Stimulated activated CD4-positive, alpha-beta T cell treated with anti-CD3 and anti-CD28 coated beads, Interleukin-12 subunit alpha, Interleukin-12 subunit beta, amount 100 ng/mL, for 4 hours (primary cell): ENCODE data around the gene TMIGD3.

ENCODE experiments used
- DNase-seq: peaks from one replicate; pipeline ENCODE4 v3.0.0-alpha.2; 2020

Gene TMIGD3

DNA sequence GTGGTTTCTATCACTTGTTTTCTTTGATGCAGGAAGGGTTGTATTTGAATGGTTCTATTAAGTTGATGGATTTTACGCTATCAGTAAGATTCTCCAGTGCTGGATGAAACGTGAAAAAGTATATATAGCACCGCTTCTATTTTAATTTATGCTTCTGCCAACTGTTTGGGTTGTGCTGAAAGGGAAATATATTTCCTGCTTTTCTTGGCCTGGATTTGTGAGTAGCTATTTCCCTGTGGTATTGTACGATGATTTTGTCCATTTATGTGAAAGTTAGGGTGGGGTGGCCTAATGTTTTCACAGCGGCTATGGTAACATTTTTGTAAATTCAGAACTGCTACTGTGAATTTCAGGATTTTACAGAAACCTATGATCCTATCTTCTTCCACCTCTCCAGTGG is 29.3 kb downstream of the TMIGD3 start:
- no peak for DNase-seq

DNA sequence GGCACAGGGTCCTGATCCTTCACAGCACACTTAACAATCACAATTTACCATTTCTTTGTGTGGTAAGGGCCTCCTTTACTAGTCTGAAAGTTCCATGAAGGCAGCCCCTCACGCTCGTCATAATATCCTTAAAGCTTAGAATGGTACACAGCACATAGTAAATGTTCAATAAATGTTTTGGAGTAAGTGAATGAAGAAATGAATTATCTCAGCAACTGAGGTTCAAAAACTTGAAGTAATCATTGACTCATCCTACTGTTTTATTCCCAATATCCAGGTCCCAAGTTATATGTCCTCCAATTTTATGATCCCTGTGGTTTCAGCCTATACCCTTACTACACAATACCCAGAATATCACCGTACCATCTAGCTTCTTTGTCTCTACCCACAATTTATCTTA is 31.9 kb downstream of the TMIGD3 start:
- DNase-seq, result no peak

DNA sequence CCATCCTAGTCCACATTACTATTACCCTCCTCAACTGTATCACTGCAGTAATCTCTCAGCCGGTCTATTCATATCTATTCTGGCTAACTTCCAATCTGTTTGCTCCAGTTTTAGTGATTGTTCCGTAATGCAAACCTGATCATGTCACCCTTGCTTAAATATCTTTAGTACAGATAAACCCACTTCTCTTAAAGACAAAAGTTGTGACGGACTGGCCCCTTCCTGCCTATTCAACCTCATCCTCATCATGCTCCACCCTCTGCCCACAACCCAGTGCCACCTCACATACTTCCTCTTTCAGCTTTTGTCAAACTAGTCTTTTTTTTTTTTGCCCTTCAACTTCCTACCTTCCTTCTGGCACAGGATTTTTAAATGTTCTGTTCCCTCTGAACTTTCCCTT is 32.4 kb downstream of the TMIGD3 start:
- peak; percentile 38 for DNase-seq

DNA sequence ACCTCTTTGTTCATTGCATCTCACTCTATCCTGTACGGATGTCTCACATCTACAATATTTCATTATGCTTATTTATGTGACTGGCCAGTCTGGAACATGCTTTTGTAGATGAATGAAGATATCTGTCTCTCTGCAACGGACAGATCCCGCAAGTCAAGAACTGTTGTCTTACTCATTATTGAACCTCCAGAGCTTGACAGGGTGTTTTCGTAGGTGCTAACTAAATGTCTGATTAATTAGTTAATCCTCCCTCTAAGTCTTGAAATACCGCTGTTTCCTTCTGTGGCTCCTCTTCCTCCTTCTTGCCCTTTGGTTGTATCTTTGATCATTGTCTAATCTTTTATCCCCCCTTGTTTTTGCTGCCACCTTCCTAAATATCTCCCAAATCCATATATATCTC is 32.8 kb downstream of the TMIGD3 start:
- DNase-seq, result no peak

DNA sequence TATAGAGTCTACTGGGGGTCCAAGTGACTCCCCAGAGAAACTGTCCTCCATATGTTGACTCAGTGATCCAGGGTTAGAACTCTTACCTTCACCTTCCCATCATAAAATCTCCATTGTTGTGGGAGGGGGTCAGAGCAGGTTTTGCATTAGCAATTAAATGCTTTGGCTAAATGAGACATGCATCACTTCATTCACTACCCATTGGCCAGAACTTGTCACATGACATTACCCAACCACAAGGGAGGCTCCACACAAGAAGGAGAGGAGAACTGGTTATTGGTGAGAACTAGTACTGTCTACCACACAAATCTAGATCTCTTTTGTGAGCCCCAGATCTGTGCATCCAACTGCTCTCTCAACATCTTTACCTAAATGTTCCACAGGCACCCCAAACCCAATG is 33.9 kb downstream of the TMIGD3 start:
- DNase-seq, result no peak

DNA sequence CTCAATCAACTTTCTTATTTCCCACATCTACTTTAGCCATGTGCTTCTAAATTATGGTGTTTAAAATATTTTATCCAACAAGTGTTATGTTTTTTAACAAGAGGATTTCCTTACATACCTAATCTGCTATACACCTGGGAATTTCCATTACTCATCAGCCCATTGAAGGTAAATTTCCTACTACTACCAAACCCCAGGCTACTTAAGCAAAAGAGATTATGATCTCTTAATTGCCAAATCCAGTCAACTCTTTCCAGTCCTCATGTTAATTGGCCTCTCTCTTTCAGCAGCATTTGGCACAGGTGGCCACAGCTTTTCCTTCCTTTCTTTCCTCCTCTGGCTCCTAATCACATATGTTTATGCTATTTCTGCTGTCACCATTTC is 34.7 kb downstream of the TMIGD3 start:
- DNase-seq, result no peak

DNA sequence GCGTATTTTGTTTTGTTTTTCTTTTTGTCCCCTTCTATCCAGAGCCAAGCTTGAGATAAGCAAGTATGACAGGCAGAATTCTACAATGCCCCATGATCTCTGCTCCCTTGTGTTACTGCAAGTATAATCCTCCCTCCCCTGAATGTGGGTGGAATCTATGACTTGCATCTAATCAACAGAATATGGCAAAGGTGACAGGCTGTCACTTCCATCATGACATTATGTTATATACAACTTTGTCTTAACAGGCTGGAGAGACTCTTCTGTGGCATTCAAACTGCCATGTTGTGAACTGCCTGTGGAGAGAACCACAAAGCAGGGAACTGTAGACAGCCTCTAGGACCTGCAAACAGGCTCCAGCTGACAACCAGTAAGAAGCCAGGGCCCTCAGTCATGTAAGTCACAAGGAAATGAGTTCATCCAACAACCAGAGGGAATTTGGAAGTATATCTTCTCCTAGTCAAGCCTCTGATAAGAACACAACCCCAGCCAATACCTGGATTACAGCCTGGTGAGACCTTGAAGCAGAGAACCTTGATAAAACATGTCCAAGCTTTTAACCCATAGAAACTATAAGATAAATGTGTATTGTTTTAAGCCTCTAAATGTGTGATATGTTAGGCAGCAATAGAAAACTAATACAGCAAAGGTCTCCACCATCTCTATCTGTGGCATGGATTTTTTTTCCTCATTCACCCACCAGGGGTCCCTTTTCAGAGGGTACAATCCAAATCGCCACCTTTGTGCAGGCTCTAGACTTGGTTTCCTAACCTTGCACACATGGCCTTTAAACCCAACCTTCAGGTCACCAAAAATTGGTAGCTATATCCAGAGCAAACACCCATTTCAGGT is 35.3 kb downstream of the TMIGD3 start:
- DNase-seq, result no peak

DNA sequence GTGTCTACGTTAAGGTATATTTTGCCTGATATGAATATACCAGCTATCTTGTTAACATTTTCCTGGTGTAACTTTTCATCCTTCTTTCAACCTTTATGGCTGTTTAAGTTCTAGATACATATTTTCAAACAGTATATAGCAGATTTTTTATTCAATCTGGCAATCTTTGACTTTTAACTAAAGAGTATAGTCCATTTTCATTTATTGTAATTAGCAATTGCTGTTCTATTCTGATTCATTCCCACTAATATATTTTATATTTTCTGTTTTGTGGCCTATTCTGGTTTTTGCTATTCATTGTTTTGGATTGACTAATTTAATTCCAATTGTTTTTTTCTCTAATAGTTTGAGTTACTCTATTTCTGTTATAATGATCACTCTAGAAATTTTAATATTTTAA is 37.0 kb downstream of the TMIGD3 start:
- DNase-seq, result no peak

DNA sequence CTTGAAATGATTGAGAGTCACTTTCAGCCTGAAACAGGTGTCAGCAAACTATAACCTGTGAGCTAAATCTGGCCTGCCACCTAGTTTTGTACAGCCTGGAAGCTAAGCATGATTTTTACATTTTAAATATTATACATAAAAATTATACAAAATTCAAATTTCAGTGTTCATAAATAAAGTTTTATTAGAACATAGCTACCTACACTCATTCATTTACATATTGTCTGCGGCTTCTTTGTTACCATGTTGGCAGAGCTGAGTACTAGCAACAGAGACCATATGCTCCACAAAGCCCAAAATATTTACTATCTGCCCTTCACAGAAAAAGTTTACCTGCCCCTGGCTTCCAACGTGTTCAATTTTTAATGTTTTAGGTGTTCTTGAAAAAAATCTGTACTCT is 37.7 kb downstream of the TMIGD3 start:
- no peak for DNase-seq

DNA sequence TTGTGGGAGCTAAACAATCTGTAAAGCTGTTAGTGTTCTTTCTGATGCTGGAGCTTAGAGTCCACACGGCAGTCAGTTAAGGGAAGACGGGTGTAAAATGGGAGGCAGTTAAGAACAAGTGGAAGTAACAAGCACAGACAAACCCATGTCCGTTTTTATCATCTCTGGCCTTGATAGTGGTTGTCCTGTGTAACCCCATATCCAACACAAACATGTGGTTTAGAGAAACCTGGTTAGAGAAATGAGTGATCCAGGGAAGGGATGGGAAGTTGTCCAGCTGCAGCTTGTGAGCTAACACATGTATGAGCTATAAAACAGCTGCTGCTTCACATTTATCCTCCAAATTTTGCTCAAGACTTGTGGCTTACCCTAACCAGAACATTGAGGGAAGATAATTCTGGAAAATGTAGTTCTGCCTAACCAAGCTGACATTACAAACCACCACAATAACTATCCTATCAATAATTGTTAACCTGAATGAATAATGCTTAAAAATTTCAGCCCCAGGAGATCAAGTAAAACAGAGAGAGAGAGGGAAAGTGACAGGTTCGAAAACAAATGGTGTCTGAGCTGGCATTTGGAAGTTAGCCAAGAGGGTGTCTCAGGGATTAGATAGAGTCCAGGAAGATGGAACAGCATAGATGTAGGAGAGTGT is 40.3 kb downstream of the TMIGD3 start:
- DNase-seq, result no peak

DNA sequence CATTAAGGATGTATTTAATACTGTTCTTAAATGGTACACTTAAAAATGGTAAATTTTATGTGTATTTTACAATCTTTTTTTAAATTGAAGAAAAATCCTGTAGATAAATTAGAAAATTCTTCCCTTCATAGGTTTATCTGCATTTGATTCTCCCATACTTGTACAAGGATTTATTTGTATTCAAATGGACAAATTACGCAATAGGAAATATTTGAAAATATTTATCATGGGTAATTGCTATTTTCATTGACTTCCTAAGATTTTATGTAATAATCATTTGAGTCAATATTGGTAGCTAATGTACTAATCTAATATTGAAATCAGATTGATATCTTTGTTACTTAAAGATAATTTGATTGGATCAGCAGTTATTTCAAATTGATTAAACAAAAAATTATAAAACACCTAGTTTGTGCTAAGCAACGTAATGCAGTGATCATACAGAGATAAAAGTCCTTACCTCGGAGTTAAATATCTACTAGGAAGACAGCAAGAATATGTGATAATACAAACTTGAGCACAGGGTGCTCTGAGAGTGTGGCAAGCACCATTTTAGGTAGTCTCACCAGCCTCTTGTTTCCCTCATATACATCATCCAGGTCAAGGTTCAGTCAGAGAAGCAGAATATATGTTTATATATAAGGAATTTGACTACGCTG is 40.9 kb downstream of the TMIGD3 start:
- no peak for DNase-seq

DNA sequence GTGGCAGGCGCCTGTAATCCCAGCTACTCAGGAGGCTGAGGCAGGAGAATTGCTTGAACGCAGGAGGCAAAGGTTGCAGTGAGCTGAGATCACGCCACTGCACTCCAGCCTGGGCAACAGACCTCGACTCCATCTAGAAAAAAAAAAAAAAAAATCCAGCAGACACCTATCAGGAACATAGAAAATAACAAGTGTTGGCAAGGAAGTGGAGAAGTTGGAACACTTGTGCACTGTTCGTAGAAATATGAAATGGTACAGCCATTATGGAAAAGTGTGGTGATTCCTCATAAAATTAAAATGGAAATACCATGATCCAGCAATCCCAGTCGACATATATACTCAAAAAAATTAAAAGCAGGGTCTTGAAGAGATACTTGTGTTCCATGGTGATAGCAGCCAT is 41.7 kb downstream of the TMIGD3 start:
- DNase-seq, result no peak

DNA sequence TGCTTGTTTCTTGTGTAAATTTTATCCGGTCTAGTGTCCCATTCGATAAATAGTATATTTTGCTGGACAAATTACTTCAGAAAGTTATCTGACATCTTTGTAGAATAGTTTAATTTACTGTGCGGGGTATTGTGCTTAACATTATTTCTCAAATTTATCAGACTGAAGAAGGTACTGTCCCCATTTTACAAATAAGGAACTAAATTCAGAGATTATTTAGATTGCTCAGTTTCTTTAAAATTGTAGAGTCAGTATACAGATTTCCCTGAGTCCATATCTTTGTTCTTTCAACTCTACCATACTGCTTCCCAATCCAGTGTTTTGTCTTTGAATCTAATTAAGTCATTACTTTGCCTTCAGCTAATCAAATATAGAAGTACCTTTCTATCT is 47.8 kb downstream of the TMIGD3 start:
- no peak for DNase-seq

DNA sequence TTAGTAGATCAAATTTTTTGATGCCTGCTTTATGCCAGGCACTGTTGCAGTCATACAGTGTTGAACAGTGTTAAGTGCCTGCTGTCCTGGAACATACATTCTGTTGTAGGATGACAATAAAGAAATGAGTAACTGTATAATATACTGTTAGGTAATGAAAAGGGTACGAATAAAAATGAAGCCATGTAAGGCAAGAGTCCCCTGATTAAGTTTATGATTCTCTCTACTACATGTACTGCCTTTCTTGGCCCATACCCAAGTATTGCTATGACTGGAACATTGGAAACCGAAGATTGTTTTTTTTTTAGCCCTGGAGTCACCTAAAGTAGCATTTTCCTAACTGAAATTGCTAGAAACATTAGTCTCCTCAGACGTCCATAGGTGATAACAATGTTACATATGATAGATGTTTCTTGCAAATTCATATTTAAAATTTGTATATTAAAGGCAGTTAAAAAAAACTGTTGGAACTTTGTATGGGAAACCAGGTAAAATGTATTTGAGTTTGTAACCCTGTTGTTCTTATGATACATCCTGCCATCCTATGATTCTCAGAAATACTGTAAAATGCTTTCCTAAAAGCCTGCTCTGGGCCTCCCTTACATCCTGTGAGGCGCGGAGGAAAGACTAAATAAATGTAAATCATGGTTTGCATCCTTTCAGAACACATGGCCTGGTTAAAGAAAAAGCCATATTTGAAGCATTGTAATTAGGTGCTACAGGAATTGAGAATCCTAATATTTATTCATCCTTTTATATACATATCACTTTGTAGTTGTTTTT is 48.4 kb downstream of the TMIGD3 start:
- no peak for DNase-seq

DNA sequence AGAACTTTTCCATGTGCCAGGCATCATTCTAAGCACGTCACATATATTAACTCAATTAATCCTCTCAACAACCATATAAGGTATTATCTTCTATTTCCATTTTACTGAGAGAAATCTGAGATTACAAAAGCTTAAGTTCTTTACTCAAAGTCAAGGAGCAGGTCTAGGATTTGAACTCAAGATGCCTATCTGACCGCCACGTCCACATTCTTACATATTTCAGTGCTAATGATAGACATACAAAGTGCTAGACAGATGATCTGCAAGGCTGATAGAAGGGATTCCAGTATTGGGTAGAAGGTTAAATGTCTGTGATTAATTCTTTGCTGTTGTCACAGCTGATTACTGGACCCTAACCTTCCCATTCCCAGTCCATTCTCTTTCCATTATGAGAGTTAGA is 49.7 kb downstream of the TMIGD3 start:
- DNase-seq, result no peak

DNA sequence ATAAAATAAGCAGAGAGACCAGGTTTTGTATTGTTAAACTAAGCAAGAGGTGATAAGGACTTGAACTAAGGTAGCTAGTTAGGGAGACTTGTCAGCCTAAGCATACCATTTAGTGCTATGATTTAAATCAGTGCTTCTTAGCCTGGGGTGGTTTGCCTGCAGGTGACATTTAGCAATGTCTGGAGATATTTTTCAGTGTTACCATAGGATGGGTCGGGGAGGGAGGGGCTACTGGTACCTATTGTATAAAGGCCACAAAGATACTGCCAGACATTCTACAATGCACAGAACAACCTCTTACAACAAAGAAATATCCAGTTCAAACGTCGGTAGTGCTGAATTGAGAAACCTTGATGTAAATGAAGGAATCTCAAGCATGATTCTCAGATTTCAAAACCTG is 50.9 kb downstream of the TMIGD3 start:
- DNase-seq, result no peak

DNA sequence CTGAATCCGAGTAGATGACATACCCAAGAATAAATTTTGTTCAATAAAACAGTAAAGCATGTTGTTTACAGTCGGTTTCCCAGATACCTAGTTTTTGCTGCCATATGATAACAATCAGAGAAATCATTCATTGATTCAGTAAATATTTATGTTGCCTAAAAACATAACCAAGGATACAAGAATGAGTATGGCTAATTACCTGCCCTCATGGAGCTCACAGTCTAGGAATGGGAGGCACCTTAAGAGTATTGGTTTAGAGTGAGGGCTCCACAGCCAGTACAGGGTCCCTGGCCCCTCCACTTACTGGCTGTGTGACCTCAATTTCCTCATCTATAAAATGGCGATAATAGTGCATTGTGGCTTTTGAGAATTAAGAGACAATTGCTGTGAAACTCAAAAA is 53.2 kb downstream of the TMIGD3 start:
- no peak for DNase-seq

DNA sequence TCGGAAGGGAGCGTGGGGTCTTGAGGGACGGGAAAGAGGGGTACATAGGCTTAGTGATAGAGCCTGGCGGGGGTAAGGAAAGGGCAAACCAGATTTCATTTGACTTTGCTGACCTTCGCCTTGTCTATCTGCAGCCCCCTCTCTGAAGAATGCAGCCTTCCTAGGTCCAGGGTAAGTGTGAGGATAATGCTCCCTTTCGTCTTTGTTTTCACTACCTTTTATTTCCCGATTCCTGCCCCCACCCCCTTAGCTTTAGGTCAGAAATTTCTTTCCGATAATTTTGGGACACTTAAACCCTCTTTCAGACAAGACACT is 53.8 kb downstream of the TMIGD3 start:
- DNase-seq, result no peak

DNA sequence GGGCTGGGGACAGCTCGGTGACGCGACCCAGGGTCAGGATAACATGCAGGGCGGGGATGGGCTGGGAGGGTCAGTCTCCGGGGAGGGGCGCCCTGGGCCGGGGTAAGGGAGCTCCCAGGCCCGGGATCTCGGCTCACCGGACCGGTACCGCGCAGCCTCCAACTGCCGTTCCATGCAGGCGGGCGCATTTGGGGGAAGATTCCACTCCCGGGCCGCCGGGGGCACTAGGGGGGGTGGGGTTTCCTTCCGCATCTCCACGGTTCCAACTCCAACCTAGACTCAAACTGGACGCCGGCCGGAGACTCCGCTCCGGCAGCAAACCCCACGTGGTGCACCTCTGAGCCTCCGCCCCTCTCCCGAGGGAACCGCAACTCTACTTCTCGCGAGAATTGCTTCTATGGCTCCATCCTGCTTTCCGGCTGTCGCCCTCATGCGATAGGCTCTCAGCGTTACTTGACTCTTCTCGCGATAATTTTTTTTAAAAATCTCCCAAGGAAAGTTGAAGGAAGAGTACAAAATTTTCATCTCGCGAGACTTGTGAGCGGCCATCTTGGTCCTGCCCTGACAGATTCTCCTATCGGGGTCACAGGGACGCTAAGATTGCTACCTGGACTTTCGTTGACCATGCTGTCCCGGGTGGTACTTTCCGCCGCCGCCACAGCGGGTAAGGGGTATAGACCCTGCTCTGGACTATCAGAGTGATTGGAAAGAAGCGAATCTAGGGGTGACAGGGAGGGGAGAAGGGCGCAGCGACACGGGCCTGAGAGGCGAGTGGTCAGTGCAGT is 54.3 kb downstream of the TMIGD3 start, which contains the start of the genes ATP5PB and WDR77:
TSS of gene ATP5PB (plus strand) at position 547 of the 785 bp plus-strand sequence. CDS start at position 625, 78 bp downstream.
TSS of gene WDR77 (minus strand) at position 339 of the 785 bp plus-strand sequence. CDS start at position 252, 87 bp downstream.
- DNase-seq, result peak; percentile 78

DNA sequence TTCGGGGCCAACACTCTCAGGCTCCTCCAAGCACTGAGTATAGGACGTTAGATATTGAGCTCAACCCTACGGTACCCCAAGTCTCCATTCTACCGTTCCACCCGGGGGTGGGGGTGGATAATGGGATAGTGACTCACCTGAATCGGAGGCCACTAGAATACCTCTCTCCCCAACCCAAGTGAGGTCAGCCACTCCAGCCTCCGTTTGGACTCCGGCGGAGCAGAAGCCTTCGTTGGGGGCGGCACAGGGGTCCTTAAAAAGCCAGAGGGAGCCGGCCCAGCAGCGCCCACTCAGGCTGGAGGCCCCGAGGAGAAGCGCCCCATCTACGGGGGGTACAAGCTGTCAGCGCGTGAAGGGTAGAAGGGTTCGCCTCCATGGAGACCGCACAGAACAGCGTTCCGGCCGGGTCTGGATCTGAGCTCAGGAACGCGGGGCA is 54.9 kb downstream of the TMIGD3 start:
- DNase-seq, result no peak

DNA sequence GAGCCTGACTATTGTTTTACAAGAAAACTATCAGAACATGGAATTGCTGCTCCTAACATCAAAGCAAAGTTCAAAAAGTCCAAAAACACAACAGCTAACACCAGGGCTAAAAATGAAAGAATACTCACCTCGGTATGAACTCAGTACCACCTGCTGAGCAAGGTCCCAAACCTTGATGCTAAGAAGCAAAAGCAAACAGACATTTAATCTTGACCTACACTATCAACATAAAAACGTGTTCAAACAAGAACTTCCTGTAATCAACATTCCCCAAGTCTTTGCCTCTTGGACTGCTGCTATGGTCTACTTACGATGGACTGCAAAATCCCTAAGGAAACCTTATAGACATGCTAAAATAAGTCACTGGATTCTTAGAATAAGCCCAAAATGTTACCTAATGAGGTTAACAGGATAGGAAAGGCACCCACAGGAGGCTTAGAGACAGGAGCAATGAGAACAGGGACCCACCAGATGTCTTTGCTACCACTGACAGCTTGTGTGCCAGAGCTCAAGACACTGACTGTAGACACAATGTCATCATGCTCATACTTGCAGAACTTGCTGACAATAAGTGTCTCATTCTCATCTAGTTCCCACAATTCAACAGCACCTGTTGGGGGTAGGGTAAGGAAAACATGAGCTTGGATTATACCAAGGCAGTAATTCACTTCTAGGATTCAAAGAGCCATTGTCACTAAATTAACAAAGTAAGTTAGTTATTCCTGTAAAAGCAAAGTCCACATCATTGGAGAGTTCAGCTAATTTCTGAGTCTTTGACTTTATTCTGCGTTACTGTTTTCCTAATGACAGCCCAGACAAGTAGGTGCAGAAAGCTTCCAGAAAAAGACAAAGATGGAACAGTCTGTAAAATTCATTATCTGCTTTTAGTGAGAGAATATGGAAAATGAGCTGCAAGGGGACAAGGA is 56.2 kb downstream of the TMIGD3 start:
- no peak for DNase-seq
